HepG2 (cell line): ENCODE data around the gene ATP11A.

ENCODE experiments used
- CREM ChIP-seq, 2 experiments: sonication (generic) in 1 of 2; formaldehyde crosslinking in 1 of 2; IDR thresholded peaks; 2 replicates each; pipeline versions ENCODE4 v1.4.0 to v1.6.1; 2016 to 2020; ENCODE audit warnings: antibody characterized with exemption in 1 of 2, mild to moderate bottlenecking in 1 of 2, missing genetic modification reagents in 1 of 2
- EZH2 ChIP-seq: conservative IDR thresholded peaks from 2 replicates; pipeline ENCODE4 v1.6.1; 2012; ENCODE audit warnings: mild to moderate bottlenecking, low read depth, low read length, moderate library complexity
- KDM1A ChIP-seq: IDR thresholded peaks from 2 replicates; pipeline ENCODE4 v1.6.1; 2016; ENCODE audit warnings: missing compliant biosample characterization
- KDM5B ChIP-seq: sonication (generic); formaldehyde crosslinking; IDR thresholded peaks from 2 replicates; pipeline ENCODE4 v1.4.0; 2020; ENCODE audit warnings: missing genetic modification reagents, mild to moderate bottlenecking, borderline replicate concordance
- ZFP82 ChIP-seq: sonication (generic); formaldehyde crosslinking; IDR thresholded peaks from 2 replicates; pipeline ENCODE4 v1.5.1; 2020; ENCODE audit warnings: mild to moderate bottlenecking, missing genetic modification reagents, borderline replicate concordance
- ZSCAN9 ChIP-seq: IDR thresholded peaks from 2 replicates; pipeline ENCODE4 v1.6.1; 2016; ENCODE audit warnings: borderline replicate concordance
- TF ChIP-seq, protein P1 (sequence below): sonication (generic); formaldehyde crosslinking; IDR thresholded peaks from 2 replicates; pipeline ENCODE4 v1.5.0; 2020; ENCODE audit warnings: mild to moderate bottlenecking, missing genetic modification reagents, moderate library complexity
- TF ChIP-seq, protein P2 (sequence below), 2 experiments: sonication (generic) in 1 of 2; formaldehyde crosslinking in 1 of 2; IDR thresholded peaks; 2 replicates each; pipeline versions ENCODE4 v1.5.1 to v1.6.1; 2011 to 2020; ENCODE audit warnings: borderline replicate concordance in 1 of 2, low read depth in 1 of 2, low read length in 1 of 2, mild to moderate bottlenecking in 1 of 2, missing genetic modification reagents in 1 of 2, moderate library complexity in 1 of 2

DNA sequence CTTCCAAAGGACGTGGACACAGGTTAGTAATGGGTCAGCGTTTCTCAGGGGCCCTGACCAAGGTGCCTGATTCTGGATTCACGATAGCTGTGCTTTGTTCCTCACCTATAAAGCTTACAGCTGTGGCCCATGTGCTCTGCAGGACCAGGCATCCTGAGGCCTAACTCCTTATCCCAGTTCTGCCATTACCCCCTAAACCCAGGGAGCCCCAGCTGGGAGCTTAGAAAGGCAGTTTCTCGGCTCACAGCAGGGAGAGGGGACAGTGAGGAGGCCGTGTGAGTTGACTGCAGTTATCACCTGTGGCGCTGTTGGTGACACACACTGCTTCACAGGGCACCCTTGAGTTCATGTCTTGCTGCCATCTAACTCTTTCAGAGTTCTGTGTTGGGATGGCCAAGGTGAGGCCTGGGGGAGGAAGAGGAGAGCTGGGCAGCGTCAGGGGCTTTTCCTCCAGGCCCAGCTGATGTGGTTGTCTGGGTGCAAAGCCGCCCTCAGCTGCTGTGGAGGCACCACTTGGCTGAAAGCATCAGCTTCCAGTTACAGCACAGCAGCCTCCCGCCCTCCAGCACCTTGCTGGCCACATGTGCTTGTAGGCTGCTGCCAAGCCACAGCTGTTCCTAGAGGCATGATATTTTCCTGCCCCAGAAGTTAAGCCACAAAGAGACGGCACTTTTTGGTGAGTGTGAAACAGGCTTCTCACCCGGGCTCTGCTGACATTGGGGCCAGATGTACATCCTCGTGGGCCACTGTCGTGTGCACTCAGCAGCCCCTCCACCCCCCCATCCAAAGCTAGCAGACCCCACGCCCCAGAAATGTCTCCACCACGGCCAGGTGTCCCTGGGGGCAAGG lies 179.6 kb downstream of the ATP11A start:
- TF ChIP-seq ZSCAN9 (CRISPR knock-in tag) (no peak), KDM1A (CRISPR knock-in tag) (no peak), EZH2 (no peak), ZFP82 (CRISPR knock-in tag) (no peak), CREM (IDR thresholded peaks at IDR 0.05) (no peak), CREM (CRISPR knock-in tag; IDR thresholded peaks at IDR 0.05) (no peak), KDM5B (CRISPR knock-in tag) (no peak)
- TF ChIP-seq, protein P1, sequence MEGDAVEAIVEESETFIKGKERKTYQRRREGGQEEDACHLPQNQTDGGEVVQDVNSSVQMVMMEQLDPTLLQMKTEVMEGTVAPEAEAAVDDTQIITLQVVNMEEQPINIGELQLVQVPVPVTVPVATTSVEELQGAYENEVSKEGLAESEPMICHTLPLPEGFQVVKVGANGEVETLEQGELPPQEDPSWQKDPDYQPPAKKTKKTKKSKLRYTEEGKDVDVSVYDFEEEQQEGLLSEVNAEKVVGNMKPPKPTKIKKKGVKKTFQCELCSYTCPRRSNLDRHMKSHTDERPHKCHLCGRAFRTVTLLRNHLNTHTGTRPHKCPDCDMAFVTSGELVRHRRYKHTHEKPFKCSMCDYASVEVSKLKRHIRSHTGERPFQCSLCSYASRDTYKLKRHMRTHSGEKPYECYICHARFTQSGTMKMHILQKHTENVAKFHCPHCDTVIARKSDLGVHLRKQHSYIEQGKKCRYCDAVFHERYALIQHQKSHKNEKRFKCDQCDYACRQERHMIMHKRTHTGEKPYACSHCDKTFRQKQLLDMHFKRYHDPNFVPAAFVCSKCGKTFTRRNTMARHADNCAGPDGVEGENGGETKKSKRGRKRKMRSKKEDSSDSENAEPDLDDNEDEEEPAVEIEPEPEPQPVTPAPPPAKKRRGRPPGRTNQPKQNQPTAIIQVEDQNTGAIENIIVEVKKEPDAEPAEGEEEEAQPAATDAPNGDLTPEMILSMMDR (CRISPR knock-in tag) = no peak
- TF ChIP-seq, protein P2, sequence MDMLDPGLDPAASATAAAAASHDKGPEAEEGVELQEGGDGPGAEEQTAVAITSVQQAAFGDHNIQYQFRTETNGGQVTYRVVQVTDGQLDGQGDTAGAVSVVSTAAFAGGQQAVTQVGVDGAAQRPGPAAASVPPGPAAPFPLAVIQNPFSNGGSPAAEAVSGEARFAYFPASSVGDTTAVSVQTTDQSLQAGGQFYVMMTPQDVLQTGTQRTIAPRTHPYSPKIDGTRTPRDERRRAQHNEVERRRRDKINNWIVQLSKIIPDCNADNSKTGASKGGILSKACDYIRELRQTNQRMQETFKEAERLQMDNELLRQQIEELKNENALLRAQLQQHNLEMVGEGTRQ (IDR thresholded peaks at IDR 0.05; ENCODE audit: low read depth, low read length) = no peak
- TF ChIP-seq, protein P2 (CRISPR knock-in tag; IDR thresholded peaks at IDR 0.05; ENCODE audit: borderline replicate concordance) = no peak
